ENCODE results near the gene TMEM53. TPM values are rescaled to one million over a fixed set of nuclear protein-coding genes. Genes with fewer than 3 reads are reported as not detected.

Gene TMEM53
- total RNA-seq, 1 experiment from 2014 or later: 3.3 TPM

- Histone ChIP-seq H3K4me3 (ENCODE audit: low read depth, low read length, poor library complexity, severe bottlenecking) (no peak overlapping the region), H3K27ac (ENCODE audit: low read depth, low read length, poor library complexity, severe bottlenecking) (no peak overlapping the region), H3K4me1 (ENCODE audit: insufficient read depth, low read length, poor library complexity, severe bottlenecking) (no peaks in the 10 kb centered on the region), H3K27me3 (replicated peaks; ENCODE audit: insufficient read depth, low read depth, low read length, poor library complexity) (no peaks in the 10 kb centered on the region), H3K9me3 (ENCODE audit: low read depth, low read length, poor library complexity, severe bottlenecking) (no peaks in the 10 kb centered on the region), H3K36me3 (ENCODE audit: insufficient read depth, low read length, poor library complexity, severe bottlenecking) (no peaks in the 10 kb centered on the region)
- ChIA-PET CTCF (interaction anchor here (0.7 to 2.0 kb wide), 2 partner anchors 12 to 439 kb away, joined by 7 to 11 read pairs; no protein-coding TSS in a partner anchor), POLR2A (ENCODE audit: low non-redundant PET) (no interaction called here)
- TF ChIP-seq CTCF (conservative IDR thresholded peaks at IDR 0.05; ENCODE audit: low read depth, low read length) (no peak), EZH2 (IDR thresholded peaks at IDR 0.05; ENCODE audit: borderline replicate concordance, low read depth, low read length, poor library complexity, severe bottlenecking) (no peak)
- no TSS peak for BruUV-seq (replicated peaks)
- no peak for DNase-seq (ENCODE audit: low spot score)
- intact Hi-C loops (cut with micrococcal nuclease; ENCODE audit: unreplicated experiment): no loop called here
These were observed 9.4 kb downstream of the TMEM53 start for GRCh38 chr1:44664730-44665370.

- Histone ChIP-seq H3K4me1 (ENCODE audit: insufficient read depth, low read length, poor library complexity, severe bottlenecking) (no peaks in the 10 kb centered on the region), H3K9me3 (ENCODE audit: low read depth, low read length, poor library complexity, severe bottlenecking) (no peaks in the 10 kb centered on the region), H3K4me3 (ENCODE audit: low read depth, low read length, poor library complexity, severe bottlenecking) (no peak overlapping the region), H3K27ac (ENCODE audit: low read depth, low read length, poor library complexity, severe bottlenecking) (no peak overlapping the region), H3K27me3 (replicated peaks; ENCODE audit: insufficient read depth, low read depth, low read length, poor library complexity) (no peaks in the 10 kb centered on the region), H3K36me3 (ENCODE audit: insufficient read depth, low read length, poor library complexity, severe bottlenecking) (no peaks in the 10 kb centered on the region)
- intact Hi-C loops (cut with micrococcal nuclease; ENCODE audit: unreplicated experiment): no loop called here
- ChIA-PET CTCF (interaction anchor here (2.0 kb wide), 1 partner anchor 11 kb away, joined by 11 read pairs; no protein-coding TSS in a partner anchor), POLR2A (ENCODE audit: low non-redundant PET) (interaction anchor here (0.6 kb wide), 1 partner anchor 1553 kb away, joined by 21 read pairs; no protein-coding TSS in a partner anchor)
- no peak for DNase-seq (ENCODE audit: low spot score)
- BruUV-seq (replicated peaks): no TSS peak
- TF ChIP-seq EZH2 (IDR thresholded peaks at IDR 0.05; ENCODE audit: borderline replicate concordance, low read depth, low read length, poor library complexity, severe bottlenecking) (no peak), CTCF (conservative IDR thresholded peaks at IDR 0.05; ENCODE audit: low read depth, low read length) (no peak)
These were observed 10.9 kb downstream of the TMEM53 start for GRCh38 chr1:44663417-44663816.

GRCh38 chr1:44662683-44663030 lies 11.6 kb downstream of the TMEM53 start:
- DNase-seq (ENCODE audit: low spot score): no peak
- Histone ChIP-seq H3K4me3 (ENCODE audit: low read depth, low read length, poor library complexity, severe bottlenecking) (no peak overlapping the region), H3K36me3 (ENCODE audit: insufficient read depth, low read length, poor library complexity, severe bottlenecking) (no peaks in the 10 kb centered on the region), H3K27me3 (replicated peaks; ENCODE audit: insufficient read depth, low read depth, low read length, poor library complexity) (no peaks in the 10 kb centered on the region), H3K4me1 (ENCODE audit: insufficient read depth, low read length, poor library complexity, severe bottlenecking) (no peaks in the 10 kb centered on the region), H3K27ac (ENCODE audit: low read depth, low read length, poor library complexity, severe bottlenecking) (no peak overlapping the region), H3K9me3 (ENCODE audit: low read depth, low read length, poor library complexity, severe bottlenecking) (no peaks in the 10 kb centered on the region)
- intact Hi-C loops (cut with micrococcal nuclease; ENCODE audit: unreplicated experiment): no loop called here
- no TSS peak for BruUV-seq (replicated peaks)
- ChIA-PET CTCF (no interaction called here), POLR2A (ENCODE audit: low non-redundant PET) (no interaction called here)
- no peak for TF ChIP-seq EZH2 (IDR thresholded peaks at IDR 0.05; ENCODE audit: borderline replicate concordance, low read depth, low read length, poor library complexity, severe bottlenecking)
- no peak for TF ChIP-seq CTCF (conservative IDR thresholded peaks at IDR 0.05; ENCODE audit: low read depth, low read length)
